ENCODE data around the gene STUM. TPM values are rescaled to one million over a fixed set of nuclear protein-coding genes. Genes with fewer than 3 reads are reported as not detected.

STUM gene
- total RNA-seq, 5 donors from 2014 or later (not counting 1 experiment from before 2014, with no cell fraction given): 0.10 TPM; not detected in 4

DNA sequence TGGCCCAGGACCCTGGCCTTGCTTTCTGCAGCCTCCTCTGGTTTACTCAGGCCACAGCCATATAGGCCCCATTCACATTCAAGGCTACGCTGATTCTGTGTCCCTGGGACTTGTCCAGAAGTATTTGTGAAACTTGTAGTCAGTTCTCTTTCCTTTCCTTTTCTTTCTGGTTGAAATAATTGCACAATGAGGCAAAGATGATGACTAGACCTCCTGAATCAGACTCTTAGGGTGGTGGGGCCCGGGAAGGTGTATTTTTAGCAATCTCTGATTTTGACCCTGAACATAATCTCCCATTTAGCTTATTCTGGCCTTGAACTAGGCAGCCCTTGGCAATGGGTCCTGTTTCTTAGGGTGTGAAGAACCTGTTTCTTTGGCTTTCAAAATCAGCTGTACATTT lies 39.9 kb downstream of the STUM start:
- Histone ChIP-seq H3K9me3 (no peaks in the 10 kb centered on the region), H3K36me3 (ENCODE audit: control insufficient read depth in 2 of 2, extremely low read depth in 1 of 2, insufficient read depth in 1 of 2, low read length in 1 of 2) (no peaks in the 10 kb centered on the region), H3K27ac (ENCODE audit: low read length) (no peak overlapping the region), H3K27me3 (replicated peaks in 1 of 2; ENCODE audit: control insufficient read depth in 2 of 2, extremely low read depth in 1 of 2, insufficient read depth in 2 of 2, low read length in 1 of 2) (peaks cover 0 to 25% of the 10 kb centered on the region in 2 experiments), H3K4me3 (ENCODE audit: control insufficient read depth in 1 of 2, extremely low read depth in 1 of 2, low read length in 1 of 2) (no peak overlapping the region), H3K4me1 (ENCODE audit: control insufficient read depth in 1 of 2, extremely low read depth in 1 of 2, insufficient read depth in 2 of 2, low read length in 2 of 2) (no peaks in the 10 kb centered on the region)
- no CpG with 5 or more reads among the region's 2 CpGs for WGBS (ENCODE audit: insufficient coverage)
- Mint-ChIP-seq H3K27ac (no peak overlapping the region), H3K27me3 (peaks cover 11% of the 10 kb centered on the region in 2 donors), H3K4me3 (no peak overlapping the region), H3K36me3 (no peaks in the 10 kb centered on the region), H3K9me3 (no peaks in the 10 kb centered on the region), H3K4me1 (no peaks in the 10 kb centered on the region)
- DNase-seq (no peak), ATAC-seq (replicated peaks in 1 of 4) (no peak)
- ChIA-PET CTCF (no interaction called here), POLR2A (no interaction called here)

DNA sequence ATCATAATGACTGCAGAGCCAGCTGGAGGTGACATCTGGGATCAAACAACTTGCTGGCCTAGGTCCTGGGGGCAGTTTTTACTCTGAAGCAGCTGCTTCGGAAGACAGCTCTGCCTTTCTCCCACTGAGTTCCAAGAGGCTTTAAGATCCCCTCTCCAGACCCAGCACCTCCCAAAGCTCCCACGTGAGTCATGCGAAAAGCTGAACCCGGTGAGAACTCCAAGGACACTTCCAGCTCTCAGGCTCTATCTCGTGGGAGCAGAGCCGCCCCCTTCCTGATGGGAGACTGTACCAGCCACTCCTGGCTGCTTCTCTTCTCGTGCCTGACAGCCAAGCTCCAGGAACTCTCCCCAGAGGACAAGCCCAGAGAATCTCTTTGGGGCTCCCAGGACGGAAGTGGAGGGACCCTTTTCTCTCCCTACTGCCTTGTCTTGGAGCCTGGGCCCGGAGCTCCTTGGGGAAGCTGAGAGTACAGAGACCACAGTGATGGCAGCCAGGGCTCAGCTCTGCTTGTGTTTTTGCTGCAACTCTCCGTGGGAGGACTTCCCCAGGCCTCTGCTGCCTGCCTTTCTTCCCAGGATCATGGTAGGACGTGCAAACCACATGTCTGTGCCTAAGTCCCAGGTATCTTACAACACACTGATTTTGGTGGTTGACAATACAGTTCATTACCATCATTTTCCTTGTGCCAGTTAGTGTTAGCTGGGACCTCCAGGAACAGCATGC lies 40.6 kb downstream of the STUM start:
- Histone ChIP-seq H3K4me3 (ENCODE audit: control insufficient read depth in 1 of 2, extremely low read depth in 1 of 2, low read length in 1 of 2) (no peak overlapping the region), H3K4me1 (ENCODE audit: control insufficient read depth in 1 of 2, extremely low read depth in 1 of 2, insufficient read depth in 2 of 2, low read length in 2 of 2) (no peaks in the 10 kb centered on the region), H3K27ac (ENCODE audit: low read length) (no peak overlapping the region), H3K9me3 (no peaks in the 10 kb centered on the region), H3K36me3 (ENCODE audit: control insufficient read depth in 2 of 2, extremely low read depth in 1 of 2, insufficient read depth in 1 of 2, low read length in 1 of 2) (no peaks in the 10 kb centered on the region), H3K27me3 (replicated peaks in 1 of 2; ENCODE audit: control insufficient read depth in 2 of 2, extremely low read depth in 1 of 2, insufficient read depth in 2 of 2, low read length in 1 of 2) (peaks cover 0 to 25% of the 10 kb centered on the region in 2 experiments)
- Mint-ChIP-seq H3K27ac (no peak overlapping the region), H3K27me3 (peaks cover 11 to 14% of the 10 kb centered on the region in 2 donors), H3K9me3 (no peaks in the 10 kb centered on the region), H3K4me1 (no peaks in the 10 kb centered on the region), H3K4me3 (no peak overlapping the region), H3K36me3 (no peaks in the 10 kb centered on the region)
- ChIA-PET CTCF (no interaction called here), POLR2A (no interaction called here)
- ATAC-seq (replicated peaks in 1 of 4) (no peak), DNase-seq (no peak)
- WGBS (ENCODE audit: insufficient coverage): 73% methylated on average over 10 of the region's 11 CpGs

DNA sequence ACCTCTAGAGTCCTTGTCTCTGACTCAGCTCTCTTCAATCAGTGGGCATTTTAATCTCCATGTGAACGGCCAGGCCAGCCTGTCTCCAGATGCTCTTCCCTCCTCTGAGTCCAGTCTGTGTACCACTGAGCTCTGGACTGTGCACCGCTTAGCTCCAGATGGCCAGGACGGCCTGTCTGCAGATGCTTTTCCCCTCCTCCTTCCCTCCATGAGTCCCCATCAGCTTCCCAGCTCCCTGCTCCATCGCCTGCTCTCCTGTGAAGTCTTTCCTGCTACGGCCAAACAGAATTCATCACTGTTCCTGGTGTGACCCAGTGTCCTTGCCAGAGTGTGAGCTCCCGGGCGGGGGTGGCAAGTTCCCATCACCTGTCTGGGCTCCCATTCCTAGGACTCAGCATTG lies 42.0 kb downstream of the STUM start:
- Mint-ChIP-seq H3K4me3 (no peak overlapping the region), H3K27me3 (peaks cover 11 to 14% of the 10 kb centered on the region in 2 donors), H3K36me3 (no peaks in the 10 kb centered on the region), H3K9me3 (no peaks in the 10 kb centered on the region), H3K27ac (no peak overlapping the region), H3K4me1 (no peaks in the 10 kb centered on the region)
- 80% methylated on average over 7 of the region's 7 CpGs for WGBS (ENCODE audit: insufficient coverage)
- no peaks in the 10 kb centered on the region for H3K4me1 ChIP-seq (ENCODE audit: control insufficient read depth in 1 of 2, extremely low read depth in 1 of 2, insufficient read depth in 2 of 2, low read length in 2 of 2)
- CTCF ChIA-PET: no interaction called here
- DNase-seq (no peak), ATAC-seq (replicated peaks in 1 of 4) (no peak)
- POLR2A ChIA-PET: no interaction called here
- H3K4me3 ChIP-seq (ENCODE audit: control insufficient read depth in 1 of 2, extremely low read depth in 1 of 2, low read length in 1 of 2): no peak overlapping the region
- peaks cover 0 to 31% of the 10 kb centered on the region in 2 experiments for H3K27me3 ChIP-seq (replicated peaks in 1 of 2; ENCODE audit: control insufficient read depth in 2 of 2, extremely low read depth in 1 of 2, insufficient read depth in 2 of 2, low read length in 1 of 2)
- H3K36me3 ChIP-seq (ENCODE audit: control insufficient read depth in 2 of 2, extremely low read depth in 1 of 2, insufficient read depth in 1 of 2, low read length in 1 of 2): no peaks in the 10 kb centered on the region
- H3K27ac ChIP-seq (ENCODE audit: low read length): no peak overlapping the region
- H3K9me3 ChIP-seq: no peaks in the 10 kb centered on the region

DNA sequence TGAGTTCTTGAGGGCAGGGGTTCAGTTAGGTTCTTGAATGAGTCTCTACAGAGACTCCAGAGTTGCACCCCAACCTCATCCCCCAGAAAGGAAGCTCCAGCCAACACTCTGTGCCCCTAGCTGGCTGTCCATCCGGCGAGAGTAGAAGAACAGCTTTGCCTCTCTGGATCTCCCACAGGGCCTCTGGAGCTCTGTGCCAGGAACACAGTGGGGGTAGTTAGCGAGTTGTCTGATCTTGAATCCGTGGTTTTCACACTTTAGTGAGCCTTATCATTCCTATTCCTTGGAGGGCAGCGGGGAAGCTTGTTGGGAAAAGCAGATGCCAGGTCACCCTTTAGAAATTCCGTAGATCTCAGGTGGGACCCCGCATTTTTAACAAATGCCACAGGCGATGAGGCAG lies 45.0 kb downstream of the STUM start:
- Mint-ChIP-seq H3K36me3 (no peaks in the 10 kb centered on the region), H3K9me3 (no peaks in the 10 kb centered on the region), H3K4me1 (no peaks in the 10 kb centered on the region), H3K4me3 (no peak overlapping the region), H3K27ac (no peak overlapping the region), H3K27me3 (peaks cover 12 to 14% of the 10 kb centered on the region in 2 donors)
- DNase-seq (no peak), ATAC-seq (replicated peaks in 1 of 4) (no peak)
- H3K9me3 ChIP-seq: no peaks in the 10 kb centered on the region
- WGBS (ENCODE audit: insufficient coverage): 71% methylated on average over 5 of the region's 8 CpGs
- CTCF ChIA-PET: no interaction called here
- no peak overlapping the region for H3K4me3 ChIP-seq (ENCODE audit: control insufficient read depth in 1 of 2, extremely low read depth in 1 of 2, low read length in 1 of 2)
- no peaks in the 10 kb centered on the region for H3K4me1 ChIP-seq (ENCODE audit: control insufficient read depth in 1 of 2, extremely low read depth in 1 of 2, insufficient read depth in 2 of 2, low read length in 2 of 2)
- POLR2A ChIA-PET: interaction anchor here (0.6 to 0.7 kb wide), 2 partner anchors 189 to 241 kb away, joined by 3 to 7 read pairs; no protein-coding TSS in a partner anchor
- no peak overlapping the region for H3K27ac ChIP-seq (ENCODE audit: low read length)
- peaks cover 0 to 41% of the 10 kb centered on the region in 2 experiments for H3K27me3 ChIP-seq (replicated peaks in 1 of 2; ENCODE audit: control insufficient read depth in 2 of 2, extremely low read depth in 1 of 2, insufficient read depth in 2 of 2, low read length in 1 of 2)
- H3K36me3 ChIP-seq (ENCODE audit: control insufficient read depth in 2 of 2, extremely low read depth in 1 of 2, insufficient read depth in 1 of 2, low read length in 1 of 2): no peaks in the 10 kb centered on the region

DNA sequence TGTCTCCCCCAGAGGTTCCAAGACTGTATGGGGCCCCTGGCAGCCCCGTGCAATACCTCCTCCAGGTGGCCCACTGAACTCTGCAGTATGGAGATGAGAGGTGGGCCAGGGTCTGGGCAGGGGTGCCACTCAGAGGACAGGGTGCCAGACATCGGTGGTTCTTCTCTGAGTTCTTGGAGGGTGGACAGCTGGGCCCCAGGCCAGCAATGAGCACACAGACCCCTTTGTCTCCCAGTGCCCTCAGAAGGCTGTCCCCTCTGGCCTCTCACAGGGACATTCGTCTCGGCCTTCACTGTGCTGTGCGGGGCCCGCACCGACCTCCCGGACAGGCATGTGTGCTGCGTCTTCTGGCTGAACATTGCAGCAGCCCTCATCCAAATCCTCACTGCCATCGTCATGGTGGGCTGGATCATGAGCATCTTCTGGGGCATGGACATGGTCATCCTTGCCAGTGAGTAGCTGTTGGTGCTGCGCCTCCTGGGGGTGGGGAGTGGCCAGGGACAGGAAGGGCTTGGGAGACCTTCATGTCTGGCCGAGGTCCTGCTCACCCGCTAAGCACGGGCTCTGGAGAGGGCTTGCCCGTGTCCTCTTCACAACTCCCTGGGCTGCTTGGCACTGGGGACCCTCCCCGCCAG lies 48.1 kb downstream of the STUM start:
- Histone ChIP-seq H3K4me3 (ENCODE audit: control insufficient read depth in 1 of 2, extremely low read depth in 1 of 2, low read length in 1 of 2) (no peak overlapping the region), H3K27ac (ENCODE audit: low read length) (no peak overlapping the region), H3K27me3 (replicated peaks in 1 of 2; ENCODE audit: control insufficient read depth in 2 of 2, extremely low read depth in 1 of 2, insufficient read depth in 2 of 2, low read length in 1 of 2) (peaks cover 0 to 23% of the 10 kb centered on the region in 2 experiments), H3K36me3 (ENCODE audit: control insufficient read depth in 2 of 2, extremely low read depth in 1 of 2, insufficient read depth in 1 of 2, low read length in 1 of 2) (no peaks in the 10 kb centered on the region), H3K4me1 (ENCODE audit: control insufficient read depth in 1 of 2, extremely low read depth in 1 of 2, insufficient read depth in 2 of 2, low read length in 2 of 2) (no peaks in the 10 kb centered on the region), H3K9me3 (no peaks in the 10 kb centered on the region)
- H3K9me3 Mint-ChIP-seq: no peaks in the 10 kb centered on the region
- ChIA-PET CTCF (no interaction called here), POLR2A (no interaction called here)
- ATAC-seq (replicated peaks in 1 of 4): no peak
- no peak overlapping the region for H3K4me3 Mint-ChIP-seq
- H3K36me3 Mint-ChIP-seq: no peaks in the 10 kb centered on the region
- no peak overlapping the region for H3K27ac Mint-ChIP-seq
- no peaks in the 10 kb centered on the region for H3K4me1 Mint-ChIP-seq
- 93% methylated on average over 13 of the region's 16 CpGs for WGBS (ENCODE audit: insufficient coverage)
- no peak for DNase-seq
- H3K27me3 Mint-ChIP-seq: peaks cover 3 to 7% of the 10 kb centered on the region in 2 donors

DNA sequence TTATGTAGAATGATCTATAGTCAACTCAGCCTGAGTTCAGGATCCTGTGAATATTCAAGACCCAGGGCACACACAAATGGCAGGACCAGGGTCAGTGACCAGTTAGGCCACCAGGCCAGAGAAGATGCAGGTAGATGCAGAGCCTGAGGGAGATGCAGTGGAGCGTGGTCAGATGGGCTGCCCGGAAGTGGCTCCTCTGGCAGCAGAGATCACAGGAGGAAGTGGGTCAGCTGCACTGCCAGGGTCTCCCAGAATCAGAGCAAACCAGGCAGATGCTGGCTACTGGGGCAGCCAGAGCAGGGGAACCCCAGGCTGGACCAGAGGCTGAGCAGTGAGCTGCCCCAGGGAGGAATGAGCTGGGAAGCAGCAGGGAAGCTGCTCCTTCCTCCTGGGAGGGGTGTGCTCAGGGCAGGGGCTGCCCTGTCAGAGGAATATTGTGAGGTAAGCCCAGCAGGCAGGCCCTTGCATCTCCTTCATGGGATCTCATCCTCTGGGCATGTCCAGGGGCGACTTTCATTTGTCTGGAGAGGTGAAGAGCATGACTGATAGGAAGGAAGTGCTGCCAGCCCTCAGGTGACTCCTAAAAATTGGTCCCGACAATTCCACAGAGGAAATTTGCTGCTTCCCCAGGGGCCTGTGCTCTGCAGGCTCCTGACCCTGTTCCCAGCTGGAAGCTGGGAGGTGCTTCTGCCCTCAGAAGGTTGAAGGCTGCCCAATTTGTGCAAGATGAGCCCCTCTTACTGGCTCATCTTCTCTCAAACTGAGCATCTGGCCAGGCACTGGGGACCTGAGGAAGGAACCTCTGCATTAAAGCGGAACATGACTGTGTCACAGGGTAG lies 49.3 kb downstream of the STUM start:
- POLR2A ChIA-PET: no interaction called here
- no peaks in the 10 kb centered on the region for H3K36me3 Mint-ChIP-seq
- no peak overlapping the region for H3K27ac Mint-ChIP-seq
- ATAC-seq (replicated peaks in 1 of 4): no peak
- H3K4me1 ChIP-seq (ENCODE audit: control insufficient read depth in 1 of 2, extremely low read depth in 1 of 2, insufficient read depth in 2 of 2, low read length in 2 of 2): no peaks in the 10 kb centered on the region
- no peak overlapping the region for H3K4me3 Mint-ChIP-seq
- H3K9me3 Mint-ChIP-seq: no peaks in the 10 kb centered on the region
- H3K27ac ChIP-seq (ENCODE audit: low read length): no peak overlapping the region
- CTCF ChIA-PET: no interaction called here
- H3K27me3 ChIP-seq (replicated peaks in 1 of 2; ENCODE audit: control insufficient read depth in 2 of 2, extremely low read depth in 1 of 2, insufficient read depth in 2 of 2, low read length in 1 of 2): peaks cover 0 to 21% of the 10 kb centered on the region in 2 experiments
- no peaks in the 10 kb centered on the region for H3K36me3 ChIP-seq (ENCODE audit: control insufficient read depth in 2 of 2, extremely low read depth in 1 of 2, insufficient read depth in 1 of 2, low read length in 1 of 2)
- no peak for DNase-seq
- no peaks in the 10 kb centered on the region for H3K4me1 Mint-ChIP-seq
- 47% methylated on average over 4 of the region's 5 CpGs for WGBS (ENCODE audit: insufficient coverage)
- no peak overlapping the region for H3K4me3 ChIP-seq (ENCODE audit: control insufficient read depth in 1 of 2, extremely low read depth in 1 of 2, low read length in 1 of 2)
- H3K27me3 Mint-ChIP-seq: peaks cover 3 to 4% of the 10 kb centered on the region in 2 donors
- H3K9me3 ChIP-seq: no peaks in the 10 kb centered on the region
